K562 (cell line): ENCODE data around the gene CUL1. TPM values are rescaled to one million over a fixed set of nuclear protein-coding genes. Genes with fewer than 3 reads are reported as not detected.

Experiments
- BRD4 ChIP-seq: fragments of 200-600 bp; sonication (generic); IDR thresholded peaks from 2 replicates; pipeline ENCODE4 v1.6.1; 2017; ENCODE audit warnings: inconsistent platforms
- CBFB ChIP-seq: sonication (generic); formaldehyde crosslinking; IDR thresholded peaks from 2 replicates; pipeline ENCODE4 v1.4.0; 2020; ENCODE audit warnings: mild to moderate bottlenecking, missing genetic modification reagents
- DPF2 ChIP-seq: fragments of 450-650 bp; IDR thresholded peaks from 2 replicates; pipeline ENCODE4 v1.6.1; 2016
- ELF2 ChIP-seq: fragments of 250-450 bp; sonication (Bioruptor Pico); IDR thresholded peaks from 2 replicates; pipeline ENCODE4 v1.5.0; 2021; ENCODE audit warnings: mild to moderate bottlenecking
- ERF ChIP-seq: fragments of 450-650 bp; formaldehyde crosslinking; IDR thresholded peaks from 2 replicates; pipeline ENCODE4 v1.4.0; 2020; ENCODE audit warnings: mild to moderate bottlenecking, mixed read lengths
- MED1 ChIP-seq: sonication (generic); formaldehyde crosslinking; IDR thresholded peaks from 2 replicates; pipeline ENCODE4 v1.8.1; 2023; ENCODE audit warnings: missing genetic modification reagents, borderline replicate concordance
- MGA ChIP-seq: fragments of 450-650 bp; IDR thresholded peaks from 2 replicates; pipeline ENCODE4 v1.6.1; 2016; ENCODE audit warnings: mild to moderate bottlenecking, moderate library complexity
- POLR3G ChIP-seq: IDR thresholded peaks from 2 replicates; pipeline ENCODE4 v1.6.1; 2011; ENCODE audit not compliant: insufficient read length, insufficient replicate concordance; ENCODE audit errors: extremely low read depth
- SIN3B ChIP-seq: fragments of 450-650 bp; IDR thresholded peaks from 2 replicates; pipeline ENCODE4 v1.6.1; 2017; ENCODE audit warnings: low read depth, mild to moderate bottlenecking, moderate library complexity
- XRCC3 ChIP-seq: fragments of 450-650 bp; IDR thresholded peaks from 2 replicates; pipeline ENCODE4 v1.6.1; 2017; ENCODE audit warnings: mild to moderate bottlenecking, moderate library complexity
- polyA plus RNA-seq, 8 experiments: library from polyadenylated mRNA; depleted of rRNA in 4 of 8; stranded (reverse) in 5 of 8; unstranded in 3 of 8; fragments of >200 nt; fragmentation: Nextera tagmentation in 2 of 8; fragmentation: Illumina TruSeq in 1 of 8; extraction: Ambion mirVana in 2 of 8; extraction: Trizol in 1 of 8; gene quantifications; 2 replicates each; pipeline versions ENCODE4 v1.2.1 to v1.2.3, GENCODE V29; 2011 to 2014; ENCODE audit warnings: inconsistent platforms in 1 of 8, missing spikeins in 1 of 8
- total RNA-seq, 7 experiments: library from RNA; depleted of rRNA in 6 of 7; stranded (reverse); fragments of >200 nt in 6 of 7; fragmentation: Illumina TruSeq in 2 of 7; extraction: Trizol in 2 of 7; gene quantifications; 2 replicates each; pipeline versions ENCODE4 v1.2.1 to v1.2.3, GENCODE V29; 2011 to 2021; ENCODE audit warnings: low replicate concordance in 1 of 7
- TF ChIP-seq, protein P1 (sequence below): fragments of 250-450 bp; sonication (Bioruptor Pico); IDR thresholded peaks from 2 replicates; pipeline ENCODE4 v1.8.0; 2022; ENCODE audit warnings: inconsistent platforms

Gene CUL1
- total and polyA plus RNA-seq, 9 of the 15 experiments (the other 6 are each of a cell fraction or from before 2014, with no cell fraction given) = 31.5 to 107 (median 96.5) TPM

DNA sequence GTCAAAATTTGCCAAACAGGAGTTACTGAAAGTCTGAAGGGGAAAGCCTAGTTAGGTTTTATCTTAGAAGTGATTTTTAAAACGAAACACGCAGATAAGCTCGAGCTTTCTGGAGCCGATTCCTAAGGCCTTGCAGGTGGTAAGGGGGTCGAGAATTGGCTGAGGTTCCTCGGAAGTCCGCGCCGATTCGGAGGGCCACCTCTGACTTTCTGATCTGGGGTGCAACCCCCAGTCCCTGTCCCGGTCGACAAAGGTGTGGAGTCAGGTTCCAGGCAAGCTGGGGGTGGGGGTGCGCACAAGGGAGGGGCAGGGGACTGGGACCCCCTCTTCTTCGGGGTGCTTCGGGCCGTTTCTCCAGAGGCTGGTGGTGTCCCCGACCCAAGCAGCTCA, 701 bp upstream of the CUL1 start (continued):
- TF ChIP-seq MGA (peak; percentile 91), SIN3B (0 out of 2 replicates have a peak, but pooled peaks have one; percentile 12), ERF (CRISPR knock-in tag) (no peak), DPF2 (0 out of 2 replicates have a peak, but pooled peaks have one; percentile 6), ELF2 (0 out of 2 replicates have a peak, but pooled peaks have one; percentile 13), XRCC3 (no peak), CBFB (CRISPR knock-in tag) (0 out of 2 replicates have a peak, but pooled peaks have one; percentile 48), POLR3G (no peak), BRD4 (0 out of 2 replicates have a peak, but pooled peaks have one; percentile 83), MED1 (CRISPR knock-in tag) (no peak)
- TF ChIP-seq, protein P1, sequence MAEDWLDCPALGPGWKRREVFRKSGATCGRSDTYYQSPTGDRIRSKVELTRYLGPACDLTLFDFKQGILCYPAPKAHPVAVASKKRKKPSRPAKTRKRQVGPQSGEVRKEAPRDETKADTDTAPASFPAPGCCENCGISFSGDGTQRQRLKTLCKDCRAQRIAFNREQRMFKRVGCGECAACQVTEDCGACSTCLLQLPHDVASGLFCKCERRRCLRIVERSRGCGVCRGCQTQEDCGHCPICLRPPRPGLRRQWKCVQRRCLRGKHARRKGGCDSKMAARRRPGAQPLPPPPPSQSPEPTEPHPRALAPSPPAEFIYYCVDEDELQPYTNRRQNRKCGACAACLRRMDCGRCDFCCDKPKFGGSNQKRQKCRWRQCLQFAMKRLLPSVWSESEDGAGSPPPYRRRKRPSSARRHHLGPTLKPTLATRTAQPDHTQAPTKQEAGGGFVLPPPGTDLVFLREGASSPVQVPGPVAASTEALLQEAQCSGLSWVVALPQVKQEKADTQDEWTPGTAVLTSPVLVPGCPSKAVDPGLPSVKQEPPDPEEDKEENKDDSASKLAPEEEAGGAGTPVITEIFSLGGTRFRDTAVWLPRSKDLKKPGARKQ = no peak
